Tibial nerve (tissue), 3 donors: Measurements from ENCODE around the gene KRT85.

ENCODE experiments used
- CTCF ChIP-seq, 5 experiments: fragments of 200-600 bp in 3 of 5; fragments of 450-650 bp in 2 of 5; sonication (generic) in 3 of 5; IDR thresholded peaks; one replicate each; pipeline ENCODE4 v1.5.1; 2016 to 2019; ENCODE audit warnings: antibody characterized with exemption in 5 of 5, mild to moderate bottlenecking in 3 of 5, moderate library complexity in 2 of 5
- POLR2A ChIP-seq, 2 donors: fragments of 450-650 bp; IDR thresholded peaks; one replicate each; pipeline ENCODE4 v1.6.1; 2017; ENCODE audit warnings: antibody characterized with exemption in 2 of 2, mild to moderate bottlenecking in 2 of 2, moderate library complexity in 2 of 2

GRCh38 chr12:52331833-52332232, 35.4 kb downstream of the KRT85 start:
- TF ChIP-seq POLR2A (IDR thresholded peaks at IDR 0.05) (no peak), CTCF (IDR thresholded peaks at IDR 0.05) (no peak)
